Islet precursor cell (in vitro differentiated cells): ENCODE results near the gene RAB2B.
"Not testable (repeated sequence)": the region's sequence is repeated elsewhere in the genome, so short reads cannot be mapped to it uniquely, and the experiment has no call there.

Experiments
- DNase-seq: peaks from one replicate; pipeline ENCODE4 v3.0.0-alpha.2; 2018

The RAB2B gene

GRCh38 chr14:21486640-21487087 lies 9.9 kb upstream of the RAB2B start:
- no peak for DNase-seq

GRCh38 chr14:21476523-21476924 lies 235 bp downstream of the RAB2B start:
- no peak for DNase-seq

GRCh38 chr14:21475767-21476522 lies 814 bp downstream of the RAB2B start:
- DNase-seq = no peak

- no peak for DNase-seq
Observed at GRCh38 chr14:21467616-21468015, 9.1 kb downstream of the RAB2B start.

- peak; percentile 100 for DNase-seq
Observed at GRCh38 chr14:21455912-21456667, 20.7 kb downstream of the RAB2B start, which contains the start of gene CHD8. TSS of gene CHD8 (minus strand) at chr14:21456123. CDS start at chr14:21431643, 24,480 bp downstream.

GRCh38 chr14:21455592-21455911 lies 21.2 kb downstream of the RAB2B start:
- no peak for DNase-seq

GRCh38 chr14:21454843-21455544 lies 21.8 kb downstream of the RAB2B start:
- DNase-seq = no peak

GRCh38 chr14:21449899-21450216 lies 26.9 kb downstream of the RAB2B start:
- DNase-seq = no peak

GRCh38 chr14:21442657-21443056 lies 34.1 kb downstream of the RAB2B start:
- DNase-seq = not testable (repeated sequence)

- DNase-seq = no peak
Observed at GRCh38 chr14:21440859-21441258, 35.9 kb downstream of the RAB2B start.

- peak; percentile 99 for DNase-seq
Observed at GRCh38 chr14:21437063-21437901, 39.5 kb downstream of the RAB2B start.

- DNase-seq = no peak
Observed at GRCh38 chr14:21436567-21437062, 40.1 kb downstream of the RAB2B start.

GRCh38 chr14:21431126-21431525 lies 45.6 kb downstream of the RAB2B start:
- DNase-seq = no peak

GRCh38 chr14:21428930-21429329 lies 47.8 kb downstream of the RAB2B start:
- DNase-seq = no peak

- DNase-seq = no peak
Observed at GRCh38 chr14:21426692-21427091, 50.1 kb downstream of the RAB2B start.

- no peak for DNase-seq
Observed at GRCh38 chr14:21419528-21419927, 57.2 kb downstream of the RAB2B start.

- no peak for DNase-seq
Observed at GRCh38 chr14:21415329-21415728, 61.4 kb downstream of the RAB2B start.

GRCh38 chr14:21414137-21414631 lies 62.6 kb downstream of the RAB2B start:
- no peak for DNase-seq
